IMR-90 (cell line): ENCODE results near the gene PCDHGB5. TPM values are rescaled to one million over a fixed set of nuclear protein-coding genes. Genes with fewer than 3 reads are reported as not detected.

ENCODE experiments used
- ATAC-seq: fragments of 200-7000 bp; cut with Tn5 transposase; 2 replicates; pipeline ENCODE4 v1.9.1; 2020; ENCODE audit warnings: low read depth, mild to moderate bottlenecking, moderate library complexity
- BruUV-seq: library from RNA; stranded (reverse); fragments of 400-500 nt; replicated peaks from 2 replicates; lab custom pipeline; 2021; lab: Mats Ljungman, UMichigan
- CTCF ChIA-PET: fragments of 300-600 bp; formaldehyde crosslinking; extraction: SDS; loops from one replicate; lab custom pipeline; 2021; ENCODE audit warnings: antibody characterized with exemption; lab: Yijun Ruan, JAX
- POLR2A ChIA-PET: fragments of 300-600 bp; sonication (Branson Sonifier 250); formaldehyde crosslinking; loops from one replicate; lab custom pipeline; 2022; ENCODE audit warnings: antibody characterized with exemption; ENCODE audit not compliant: unreplicated experiment; lab: Charles Lee
- DNase-seq: peaks from one replicate; pipeline ENCODE4 v3.0.0; 2013
- H2AFZ ChIP-seq: replicated peaks from 2 replicates; pipeline ENCODE3; 2013; ENCODE audit warnings: low read length, mild to moderate bottlenecking; ENCODE audit not compliant: poor library complexity
- H2AK5ac ChIP-seq: 2 replicates; pipeline ENCODE4 v1.6.1; 2013; ENCODE audit warnings: low read depth, low read length, inconsistent platforms
- H2AK9ac ChIP-seq: replicated peaks from 2 replicates; pipeline ENCODE3; 2013; ENCODE audit warnings: mild to moderate bottlenecking, low read depth, low read length, moderate library complexity; ENCODE audit not compliant: poor library complexity
- H2BK120ac ChIP-seq: 2 replicates; pipeline ENCODE4 v1.6.1; 2013; ENCODE audit warnings: low read depth, low read length, inconsistent platforms
- H2BK15ac ChIP-seq: 3 replicates; pipeline ENCODE4 v1.6.1; 2013; ENCODE audit warnings: low read depth, low read length, inconsistent platforms
- H2BK20ac ChIP-seq: 2 replicates; pipeline ENCODE4 v1.6.1; 2013; ENCODE audit warnings: low read depth, mild to moderate bottlenecking, inconsistent platforms, low read length, moderate library complexity
- H2BK5ac ChIP-seq: 2 replicates; pipeline ENCODE4 v1.6.1; 2013; ENCODE audit warnings: mild to moderate bottlenecking, low read depth, low read length, inconsistent platforms; ENCODE audit not compliant: poor library complexity, severe bottlenecking
- H3K14ac ChIP-seq: replicated peaks from 2 replicates; pipeline ENCODE4 v1.6.1; 2013; ENCODE audit warnings: low read depth, low read length, inconsistent platforms
- H3K18ac ChIP-seq: 2 replicates; pipeline ENCODE4 v1.6.1; 2013; ENCODE audit warnings: low read depth, low read length, control low read depth
- H3K23ac ChIP-seq: 2 replicates; pipeline ENCODE4 v1.6.1; 2013; ENCODE audit warnings: low read depth, low read length, inconsistent platforms
- H3K27ac ChIP-seq: 2 replicates; pipeline ENCODE4 v1.5.1; 2013; ENCODE audit warnings: mild to moderate bottlenecking, control low read depth, low read length; ENCODE audit not compliant: insufficient read depth
- H3K27me3 ChIP-seq: 2 replicates; pipeline ENCODE4 v1.6.1; 2013; ENCODE audit warnings: low read length; ENCODE audit not compliant: control insufficient read depth, insufficient read depth
- H3K36me3 ChIP-seq: 2 replicates; pipeline ENCODE4 v1.6.1; 2013; ENCODE audit warnings: low read length, mixed read lengths; ENCODE audit not compliant: control insufficient read depth, insufficient read depth
- H3K4ac ChIP-seq: 2 replicates; pipeline ENCODE4 v1.6.1; 2013; ENCODE audit warnings: low read depth, low read length, inconsistent platforms
- H3K4me1 ChIP-seq: 2 replicates; pipeline ENCODE4 v1.6.1; 2013; ENCODE audit warnings: low read length, mixed read lengths; ENCODE audit not compliant: control insufficient read depth, insufficient read depth
- H3K4me2 ChIP-seq: 2 replicates; pipeline ENCODE4 v1.6.1; 2013; ENCODE audit warnings: low read depth, mild to moderate bottlenecking, control low read depth, low read length, moderate library complexity
- H3K4me3 ChIP-seq: 2 replicates; pipeline ENCODE4 v1.5.1; 2013; ENCODE audit warnings: low read depth, mild to moderate bottlenecking, control low read depth, low read length, moderate library complexity; ENCODE audit not compliant: insufficient read depth
- H3K56ac ChIP-seq: 2 replicates; pipeline ENCODE4 v1.6.1; 2013; ENCODE audit warnings: low read length, inconsistent platforms; ENCODE audit not compliant: insufficient read depth; ENCODE audit errors: extremely low read depth
- H3K79me1 ChIP-seq, 2 experiments: 2 replicates each; pipeline ENCODE4 v1.6.1; 2013; ENCODE audit warnings: low read length in 2 of 2, inconsistent platforms in 1 of 2, low read depth in 1 of 2
- H3K9ac ChIP-seq: 2 replicates; pipeline ENCODE4 v1.6.1; 2013; ENCODE audit warnings: low read depth, low read length, control low read depth
- H3K9me1 ChIP-seq: 2 replicates; pipeline ENCODE4 v1.6.1; 2013; ENCODE audit warnings: low read length, inconsistent platforms; ENCODE audit not compliant: insufficient read depth
- H3K9me3 ChIP-seq: 2 replicates; pipeline ENCODE4 v1.6.1; 2013; ENCODE audit warnings: low read length; ENCODE audit not compliant: control insufficient read depth, insufficient read depth
- H4K20me1 ChIP-seq: 2 replicates; pipeline ENCODE4 v1.6.1; 2013; ENCODE audit warnings: low read length, inconsistent platforms; ENCODE audit not compliant: insufficient read depth
- H4K5ac ChIP-seq: 2 replicates; pipeline ENCODE4 v1.6.1; 2013; ENCODE audit warnings: mild to moderate bottlenecking, low read depth, low read length, control low read depth
- H4K8ac ChIP-seq, 2 experiments: 2 replicates each; pipeline ENCODE4 v1.6.1; 2013; ENCODE audit warnings: low read depth in 2 of 2, low read length in 2 of 2, control low read depth in 1 of 2, inconsistent platforms in 1 of 2
- H4K91ac ChIP-seq: 2 replicates; pipeline ENCODE4 v1.6.1; 2013; ENCODE audit warnings: low read depth, low read length, inconsistent platforms; ENCODE audit not compliant: insufficient read depth
- CEBPB ChIP-seq: IDR thresholded peaks from 2 replicates; pipeline ENCODE4 v1.6.1; 2012; ENCODE audit warnings: low read depth, low read length, improper control_type of control experiment
- CTCF ChIP-seq: conservative IDR thresholded peaks from 2 replicates; pipeline ENCODE4 v1.5.1; 2012; ENCODE audit warnings: mild to moderate bottlenecking, low read depth, low read length, improper control_type of control experiment
- SMC3 ChIP-seq: fragments of 150-350 bp; IDR thresholded peaks from 2 replicates; pipeline ENCODE4 v1.6.1; 2016; ENCODE audit warnings: low read depth, mild to moderate bottlenecking, antibody characterized with exemption, low read length, moderate library complexity
- WGBS, 2 experiments: methylation state at CpG; one replicate each; pipeline versions ENCODE4 v1.1.5 to v1.1.7; 2013; ENCODE audit warnings: missing lambda C conversion rate in 2 of 2; ENCODE audit not compliant: insufficient read length in 1 of 2; ENCODE audit errors: extremely low coverage in 2 of 2; 5-methylcytosine and 5-hydroxymethylcytosine counted together
- dilution Hi-C: fragments of 300-500 bp; cut with HindIII; formaldehyde crosslinking; loops from one replicate; pipeline ENCODE4 v1.14.3; 2018; ENCODE audit warnings: low sequenced_read_pairs; ENCODE audit not compliant: unreplicated experiment
- in situ Hi-C: fragments of 300-500 bp; cut with MboI; formaldehyde crosslinking; loops from 3 replicates; pipeline ENCODE4 v1.14.3; 2019; ENCODE audit warnings: low sequenced_read_pairs, inconsistent platforms, mixed read lengths
- intact Hi-C: fragments of 100-400 bp; cut with micrococcal nuclease; formaldehyde crosslinking; loops from 2 replicates; pipeline ENCODE4 v1.10.0; 2022
- polyA plus RNA-seq, 3 experiments: library from polyadenylated mRNA; depleted of rRNA; stranded (reverse); fragments of >200 nt; gene quantifications; 2 replicates each; pipeline ENCODE4 v1.2.3, GENCODE V29; 2012; ENCODE audit warnings: low replicate concordance in 1 of 3
- total RNA-seq: library from RNA; depleted of rRNA; stranded (reverse); fragments of >200 nt; gene quantifications from 2 replicates; pipeline ENCODE4 v1.2.3, GENCODE V29; 2012

The PCDHGB5 gene
- total and polyA plus RNA-seq, 2 of the 4 experiments (the other 2 are of a cell fraction) = 17.2 to 20.0 TPM

DNA sequence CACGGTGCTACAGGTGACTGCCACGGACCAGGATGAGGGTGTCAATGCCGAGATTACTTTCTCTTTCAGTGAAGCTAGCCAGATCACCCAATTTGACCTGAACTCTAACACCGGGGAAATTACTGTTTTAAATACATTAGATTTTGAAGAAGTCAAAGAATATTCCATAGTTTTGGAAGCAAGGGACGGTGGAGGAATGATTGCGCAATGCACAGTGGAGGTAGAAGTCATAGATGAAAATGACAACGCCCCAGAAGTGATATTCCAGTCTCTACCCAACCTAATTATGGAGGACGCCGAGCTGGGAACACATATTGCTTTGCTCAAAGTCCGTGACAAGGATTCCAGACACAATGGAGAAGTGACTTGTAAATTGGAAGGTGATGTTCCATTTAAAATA lies 9.1 kb upstream of the PCDHGB5 start:
- Histone ChIP-seq H4K8ac (no peak overlapping the region), H3K4me2 (peak overlapping the region; percentile 9; the same call in 1 of the 2 replicates), H2BK20ac (no peak overlapping the region), H3K27me3 (no peaks in the 10 kb centered on the region), H3K23ac (no peak overlapping the region), H3K4ac (no peak overlapping the region), H4K5ac (no peak overlapping the region), H4K20me1 (no peaks in the 10 kb centered on the region), H3K27ac (no peak overlapping the region), H3K79me1 (peaks cover 7% of the 10 kb centered on the region in 2 experiments; a peak in 3 of 4 replicates), H3K4me3 (no peak overlapping the region), H4K91ac (no peak overlapping the region), H2AFZ (no peak overlapping the region), H3K9me1 (no peaks in the 10 kb centered on the region), H3K14ac (no peak overlapping the region), H2AK9ac (no peak overlapping the region), H3K18ac (no peak overlapping the region), H2BK5ac (no peak overlapping the region), H3K4me1 (peaks cover 1% of the 10 kb centered on the region; the same call in 1 of the 2 replicates), H2AK5ac (no peak overlapping the region), H3K56ac (no peak overlapping the region), H2BK15ac (no peak overlapping the region), H2BK120ac (no peak overlapping the region), H3K9ac (no peak overlapping the region), H3K9me3 (peaks cover 50% of the 10 kb centered on the region), H3K36me3 (peaks cover 19% of the 10 kb centered on the region)
- TF ChIP-seq SMC3 = no peak
- TF ChIP-seq CEBPB = peak; percentile 95
- TF ChIP-seq CTCF = no peak
- dilution Hi-C loops = no loop called here
- in situ Hi-C loops = no loop called here
- ChIA-PET POLR2A (no interaction called here), CTCF (no interaction called here)
- intact Hi-C loops = no loop called here
- no TSS peak for BruUV-seq
- no peak for ATAC-seq
- no CpG with 5 or more reads among the region's 10 CpGs for WGBS, 2 experiments
- DNase-seq = no peak
